Measurements from ENCODE around the gene EGFLAM.

- TF ChIP-seq CTCF (IDR thresholded peaks at IDR 0.05; ENCODE audit: extremely low read depth in 1 of 2, insufficient read depth in 1 of 2, low read depth in 1 of 2, low read length in 2 of 2) (no peak), POLR2AphosphoS5 (IDR thresholded peaks at IDR 0.05; ENCODE audit: insufficient read depth, low read depth, low read length) (no peak), EZH2 (IDR thresholded peaks at IDR 0.05; ENCODE audit: borderline replicate concordance, low read depth, low read length, severe bottlenecking) (no peak), FOS (IDR thresholded peaks at IDR 0.05; ENCODE audit: borderline replicate concordance, insufficient read depth, low read length) (no peak), POLR2A (IDR thresholded peaks at IDR 0.05; ENCODE audit: low read depth, low read length) (no peak), JUN (IDR thresholded peaks at IDR 0.05; ENCODE audit: borderline replicate concordance, insufficient read depth, insufficient read length, low read depth) (no peak), MAX (IDR thresholded peaks at IDR 0.05; ENCODE audit: insufficient read depth, insufficient read length) (no peak)
These were observed 47.0 kb upstream of the EGFLAM start for GRCh38 chr5:38211354-38211710.
